HG02759 (cell line): ENCODE results near the gene FSD1L.

Experiments
- ATAC-seq: cut with Tn5 transposase; IDR thresholded peaks from one replicate; pipeline ENCODE4 v1.9.1; 2021; ENCODE audit warnings: mild to moderate bottlenecking, moderate library complexity; ENCODE audit not compliant: unreplicated experiment

The FSD1L gene

DNA sequence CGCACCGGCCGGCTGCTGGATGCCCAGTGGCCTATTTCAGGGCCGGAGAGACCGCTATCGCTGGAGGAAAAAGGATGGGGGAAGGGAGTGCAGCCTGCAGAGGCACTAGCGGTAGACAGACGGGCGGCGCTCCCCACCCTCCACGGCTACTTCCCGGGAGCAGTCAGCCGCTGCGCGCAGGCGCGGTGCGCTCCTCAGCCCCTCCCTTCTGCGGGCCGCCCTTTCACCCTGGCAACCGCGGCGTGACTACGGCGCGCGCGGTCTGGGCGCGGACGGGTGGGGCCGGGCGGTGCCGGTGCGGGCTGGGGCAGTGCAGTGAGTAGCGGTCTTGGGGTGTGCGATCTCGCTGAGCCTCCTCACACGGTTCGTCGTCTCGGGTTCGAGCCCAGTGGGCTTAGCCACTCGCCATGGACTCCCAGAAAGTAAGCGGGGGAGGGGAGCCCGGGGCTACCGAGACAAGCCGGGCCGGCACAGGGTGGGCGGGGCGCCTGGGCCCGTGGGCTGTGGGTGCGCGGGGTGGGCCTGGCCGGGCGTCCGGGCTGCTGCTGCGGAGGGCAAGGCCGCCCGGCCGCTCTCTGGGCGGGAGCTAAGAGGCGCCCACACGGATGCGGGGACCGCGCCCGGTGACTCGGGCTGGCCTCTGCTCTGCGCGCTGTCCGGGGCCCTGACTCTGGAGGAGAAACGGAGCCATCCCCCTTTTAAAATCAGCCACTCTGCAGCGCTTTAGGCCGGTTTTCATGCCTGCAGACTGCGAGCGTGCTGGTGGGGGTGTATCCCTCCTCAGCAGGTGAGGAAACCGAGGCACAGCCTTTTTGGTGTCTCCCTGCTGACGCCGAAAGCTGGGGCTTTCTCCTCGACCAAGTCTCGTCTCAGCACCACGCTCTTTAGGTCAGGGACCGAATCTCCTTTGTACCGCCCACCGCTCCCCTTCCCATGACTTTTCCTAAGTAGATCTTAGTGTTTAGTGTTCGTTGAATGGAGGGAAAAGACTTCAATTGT is at the start of gene FSD1L:
FSD1L (plus strand) TSS at position 221 of the 999 bp plus-strand sequence; CDS start at position 408, 187 bp downstream.
- ATAC-seq, result peak; percentile 96

DNA sequence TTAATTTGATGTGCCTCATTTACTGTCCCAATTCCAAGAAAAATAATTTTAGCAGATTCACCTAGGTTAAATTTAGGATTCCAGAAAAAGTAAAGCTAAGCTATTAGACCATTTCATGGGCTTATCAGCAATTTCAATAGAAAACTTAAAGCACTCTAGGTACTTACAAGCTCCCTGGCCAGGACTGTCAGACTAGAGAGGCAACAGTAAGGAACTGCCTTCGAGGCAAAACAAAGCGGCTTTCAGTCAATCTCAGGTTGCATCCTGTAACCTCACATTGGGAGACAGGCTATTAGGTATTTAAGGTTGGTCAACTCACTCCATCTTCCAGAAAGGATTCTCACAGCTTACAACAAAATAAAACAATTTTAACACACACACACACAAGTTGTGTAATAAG is 48.7 kb upstream of the FSD1L start:
- ATAC-seq, result no peak

DNA sequence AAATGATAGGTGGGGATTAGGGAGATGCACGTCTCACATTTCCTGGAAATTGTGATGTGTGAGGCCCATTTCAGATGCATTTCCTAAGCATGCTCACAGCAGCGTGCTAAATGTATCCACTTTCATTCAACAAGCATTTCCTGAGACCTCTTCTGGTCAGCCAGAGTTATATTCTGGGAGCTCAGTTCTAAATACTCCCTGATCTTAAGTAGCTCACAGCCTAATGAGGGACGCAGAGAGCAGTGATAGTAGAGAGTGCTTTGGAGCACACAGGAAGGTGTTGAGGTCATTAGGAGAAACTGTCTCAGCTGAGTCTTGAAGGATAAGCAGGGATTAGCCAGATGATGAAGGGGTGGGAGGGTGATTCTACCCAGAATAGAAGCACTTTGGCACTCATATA is 46.2 kb upstream of the FSD1L start:
- ATAC-seq, result no peak

DNA sequence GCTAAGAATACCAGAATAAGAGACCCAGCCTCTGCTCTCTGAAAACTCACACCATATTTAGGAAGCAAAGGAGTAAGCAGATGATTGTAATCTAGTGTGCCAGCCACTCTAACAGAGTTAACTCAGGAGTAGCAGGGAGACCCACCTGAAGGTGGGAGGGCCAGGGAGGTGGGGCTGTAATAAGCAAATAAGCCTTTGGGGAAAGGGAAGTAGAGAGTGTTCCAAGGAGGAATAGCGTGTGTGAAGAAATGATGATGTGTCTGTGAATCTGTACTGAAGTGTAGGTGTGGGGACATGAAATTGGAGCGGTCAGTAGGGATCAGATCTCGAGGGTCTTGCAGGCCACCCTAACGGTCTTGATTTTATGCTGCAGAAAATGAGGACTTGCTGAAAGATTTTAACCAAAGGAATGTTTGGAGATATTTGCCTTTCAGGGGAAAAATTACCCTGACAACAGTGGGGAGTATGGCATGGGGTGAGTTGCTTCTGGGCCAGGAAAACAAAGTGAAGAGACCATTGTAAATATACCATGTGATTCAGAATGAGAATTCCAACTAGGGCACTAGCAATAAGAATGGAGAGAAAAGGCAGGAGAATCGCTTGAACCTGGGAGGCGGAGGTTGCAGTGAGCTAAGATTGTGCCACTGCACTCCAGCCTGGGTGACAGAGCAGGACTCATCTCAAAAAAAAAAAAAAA is 44.1 kb upstream of the FSD1L start:
- ATAC-seq, result no peak

DNA sequence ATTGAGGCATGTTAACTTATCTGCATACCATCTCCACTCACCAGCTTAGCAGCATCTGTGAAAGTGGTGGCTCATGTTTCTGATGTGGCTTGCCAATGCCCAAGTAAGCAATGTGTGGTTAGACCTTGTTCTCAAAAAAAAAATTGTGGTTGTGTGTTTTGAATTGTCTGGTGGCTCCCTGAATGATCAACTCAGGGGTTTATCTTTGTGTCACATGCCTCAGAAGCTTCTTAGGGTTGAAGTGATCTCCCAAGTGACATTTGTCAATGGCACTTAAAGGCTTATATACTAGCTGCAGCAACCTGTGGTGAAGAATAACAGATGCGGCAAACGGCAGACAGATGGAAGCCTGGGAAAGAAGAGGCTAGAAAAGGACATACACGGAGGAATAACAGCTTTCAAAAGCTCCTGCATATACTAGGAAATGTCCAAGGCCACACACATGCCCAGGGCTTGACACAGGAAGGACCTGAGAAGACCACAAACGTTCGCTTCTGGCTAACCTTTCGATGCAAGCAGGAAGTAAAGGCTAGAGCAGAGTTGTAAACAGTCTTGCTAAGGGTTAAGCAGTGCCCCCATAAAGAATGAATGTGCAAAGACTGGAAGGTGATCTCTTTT is 42.2 kb upstream of the FSD1L start:
- ATAC-seq, result peak; percentile 95

DNA sequence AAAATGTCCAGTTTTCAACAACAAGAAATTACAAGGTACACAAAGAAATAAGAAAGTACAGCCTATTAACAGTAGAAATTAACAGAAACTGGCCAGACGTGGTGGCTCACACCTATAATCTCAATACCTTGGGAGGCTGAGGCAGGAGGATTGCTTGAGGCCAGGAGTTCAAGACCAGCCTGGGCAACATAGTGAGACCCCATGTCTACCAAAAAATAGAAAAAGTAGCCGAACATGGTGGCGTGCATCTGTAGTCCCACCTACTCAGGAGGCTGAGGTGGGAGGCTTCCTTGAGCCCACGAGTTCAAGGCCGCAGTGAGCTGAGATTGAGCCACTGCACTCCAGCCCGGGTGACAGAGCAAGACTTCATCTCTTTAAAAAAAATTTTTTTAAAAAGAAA is 41.5 kb upstream of the FSD1L start:
- no peak for ATAC-seq

DNA sequence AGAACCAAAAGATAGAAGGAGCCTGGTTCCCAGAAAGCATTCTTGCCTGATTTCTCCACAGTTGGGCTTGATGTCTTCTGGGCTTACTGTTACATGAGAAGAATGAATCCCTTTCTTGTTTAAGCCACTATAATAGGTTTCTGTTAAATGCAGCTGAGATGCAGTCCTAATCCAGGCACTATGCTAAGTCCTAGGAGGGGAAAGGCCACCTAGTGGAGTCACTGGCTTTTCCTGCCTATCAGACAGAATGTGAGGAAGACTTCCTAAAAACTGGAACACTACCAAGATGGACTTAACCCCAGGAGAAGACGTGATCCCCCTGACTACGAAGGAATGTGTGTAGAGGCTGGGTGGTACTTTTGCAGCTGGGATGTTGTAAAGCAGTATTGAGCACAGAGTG is 34.3 kb upstream of the FSD1L start:
- no peak for ATAC-seq

DNA sequence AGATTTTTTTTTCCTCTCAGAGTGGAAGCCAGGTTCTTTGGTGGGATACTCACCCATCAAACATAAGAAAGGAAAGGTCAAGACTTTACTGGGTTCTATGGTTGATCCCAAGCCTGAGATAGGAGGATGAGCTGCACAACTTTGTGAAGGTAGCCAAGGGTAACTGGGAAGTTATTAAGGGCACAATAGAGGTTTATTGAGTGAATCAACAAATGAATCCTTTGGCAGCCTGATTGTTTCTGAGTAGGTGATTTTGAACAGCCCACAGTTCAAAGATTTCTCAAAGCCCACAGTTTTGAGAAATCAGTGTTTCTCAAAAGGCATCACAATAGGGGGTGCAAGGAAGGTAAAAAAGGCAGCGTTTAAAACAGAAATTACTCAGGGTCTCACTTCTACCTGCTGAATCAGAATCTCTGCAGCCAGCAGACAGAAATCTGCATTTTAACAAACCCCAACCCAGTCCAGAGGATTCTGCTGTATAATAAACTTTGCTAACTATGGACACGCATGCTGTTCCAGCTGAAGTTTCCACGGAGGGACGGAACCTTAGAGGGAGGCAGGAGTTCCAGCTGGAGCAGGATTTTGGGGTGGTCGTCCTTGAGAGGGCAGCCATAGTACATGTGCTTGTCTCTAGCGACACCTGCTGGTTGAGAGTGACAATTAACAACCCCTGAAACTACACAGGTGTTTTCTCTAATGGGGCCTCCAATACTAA is 32.7 kb upstream of the FSD1L start:
- ATAC-seq, result peak; percentile 69

DNA sequence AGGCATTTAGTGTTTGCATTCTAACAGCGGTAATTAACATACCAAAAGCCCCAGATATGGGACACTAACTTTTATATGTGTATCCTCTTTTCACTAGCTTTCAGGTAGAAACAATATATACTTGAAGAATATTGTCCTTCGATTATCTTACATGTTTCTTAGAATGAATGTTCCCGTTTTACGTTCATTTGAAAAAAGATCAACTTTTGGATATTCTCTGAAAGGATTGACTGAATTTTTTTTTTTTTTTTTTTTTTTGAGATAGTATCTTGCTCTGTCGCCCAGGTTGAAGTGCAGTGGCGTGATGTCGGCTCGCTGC is 32.2 kb upstream of the FSD1L start:
- no peak for ATAC-seq

DNA sequence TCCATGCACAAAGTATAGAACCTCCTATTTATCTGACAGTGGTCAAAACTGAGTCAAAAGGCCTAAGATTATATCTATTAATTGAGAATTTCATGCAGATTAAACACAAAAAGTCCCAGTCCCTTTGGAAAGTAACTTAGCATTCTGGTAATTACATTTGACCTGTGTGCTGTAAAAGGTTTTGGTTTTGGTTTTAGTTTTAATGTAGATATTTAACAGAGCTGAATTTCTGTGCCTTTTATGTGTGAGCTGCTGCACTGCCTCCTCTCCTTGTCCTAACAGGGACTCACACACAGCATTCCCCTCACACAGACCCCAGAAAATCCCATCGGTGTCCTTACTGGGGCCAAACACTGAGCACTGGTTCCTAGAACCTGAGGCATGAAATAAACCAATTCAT is 31.0 kb upstream of the FSD1L start:
- peak; percentile 68 for ATAC-seq

DNA sequence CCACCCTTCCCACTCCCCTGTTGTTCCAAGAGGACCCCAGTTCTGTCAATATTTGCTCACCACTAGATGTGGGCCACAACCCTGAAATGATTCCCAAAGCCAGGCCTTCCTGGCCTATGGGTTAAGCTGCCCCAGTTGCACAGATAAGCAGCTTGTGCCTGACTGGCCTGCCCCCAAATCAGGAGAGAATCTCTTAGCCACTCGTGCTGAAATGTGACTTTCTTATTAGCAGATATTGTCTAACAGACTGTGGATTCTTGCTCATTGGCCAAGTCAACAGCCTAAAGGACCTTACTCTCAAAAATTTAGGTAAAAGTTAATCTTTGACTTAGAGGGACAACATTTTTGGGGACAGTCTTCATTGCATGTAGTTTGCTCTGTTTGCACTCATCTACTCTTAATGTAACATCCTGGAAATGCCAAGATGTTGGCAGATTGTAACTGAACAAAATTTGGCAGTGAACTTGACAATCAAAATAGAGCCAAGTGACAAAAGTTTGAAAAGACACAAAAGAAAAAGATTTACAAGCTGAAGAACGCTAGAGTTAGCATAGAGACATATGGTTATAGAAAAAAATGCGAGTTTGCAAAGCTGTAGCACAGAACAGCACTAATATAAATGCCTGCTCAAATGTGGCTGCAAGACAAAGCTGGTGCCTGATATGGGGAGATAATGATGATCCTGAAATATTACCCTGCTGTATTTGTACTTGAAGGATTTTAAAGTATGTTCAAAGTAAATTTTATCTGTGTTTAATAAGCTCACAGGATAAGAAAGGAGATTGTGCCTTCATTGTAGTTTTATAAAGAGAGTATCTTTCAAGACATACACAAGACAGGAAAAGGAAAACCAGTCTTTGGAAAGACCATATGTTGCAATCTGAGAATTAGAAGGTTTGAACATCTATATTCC is 29.0 kb upstream of the FSD1L start:
- no peak for ATAC-seq

DNA sequence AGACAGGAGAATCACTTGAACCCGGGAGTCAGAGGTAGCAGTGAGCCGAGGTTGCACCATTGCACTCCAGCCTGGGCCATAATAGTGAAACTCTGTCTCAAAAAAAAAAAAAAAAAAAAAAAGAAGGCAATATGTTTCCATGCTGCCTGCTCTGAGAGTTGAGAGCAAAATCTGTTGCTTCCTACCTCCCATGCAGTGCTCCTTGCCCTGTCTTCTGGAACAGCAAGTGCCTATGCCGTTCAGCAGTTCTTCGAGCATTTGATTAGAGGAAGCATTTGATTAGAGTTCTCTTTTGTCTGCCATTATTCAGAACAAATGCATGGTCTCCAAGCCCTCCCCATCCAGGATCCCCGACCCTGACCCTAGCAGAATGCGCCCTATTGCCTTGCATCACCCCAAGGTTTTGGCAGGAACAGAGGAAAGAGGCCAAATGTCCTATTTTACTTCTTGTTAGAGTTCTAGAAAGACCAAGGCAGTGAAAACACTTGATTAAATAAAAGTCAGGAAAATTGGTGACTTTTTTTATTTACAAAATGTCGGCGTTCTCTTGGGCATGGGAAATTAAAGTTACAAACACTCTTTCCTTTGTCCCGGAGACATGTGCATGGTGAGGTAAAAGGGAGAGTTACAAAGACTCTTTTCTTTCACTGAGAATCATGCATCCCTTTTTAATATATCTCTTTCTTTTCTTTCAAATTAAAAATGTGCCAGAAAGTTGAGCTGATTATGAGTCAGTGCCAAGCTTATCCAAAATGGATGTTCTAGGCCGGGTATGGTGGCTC is 27.8 kb upstream of the FSD1L start:
- no peak for ATAC-seq

DNA sequence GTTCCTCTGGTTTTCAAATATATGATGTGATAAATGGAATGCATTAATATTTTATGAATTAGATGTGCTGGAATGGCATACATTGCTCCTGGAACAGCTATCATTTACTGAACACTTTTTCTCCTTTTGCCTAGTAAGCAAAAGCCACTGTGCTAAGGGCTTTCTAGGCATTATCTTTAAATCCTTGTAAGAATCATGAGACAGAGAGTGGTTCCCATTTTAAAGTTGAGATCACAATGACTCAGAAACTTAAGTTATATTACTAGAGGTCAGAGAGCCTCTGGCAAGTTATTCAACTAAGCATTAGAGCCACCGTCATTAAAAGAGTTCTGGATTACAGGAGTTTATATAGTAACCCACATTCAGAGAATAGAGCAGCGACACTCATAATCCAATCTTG is 26.7 kb upstream of the FSD1L start:
- ATAC-seq, result no peak

DNA sequence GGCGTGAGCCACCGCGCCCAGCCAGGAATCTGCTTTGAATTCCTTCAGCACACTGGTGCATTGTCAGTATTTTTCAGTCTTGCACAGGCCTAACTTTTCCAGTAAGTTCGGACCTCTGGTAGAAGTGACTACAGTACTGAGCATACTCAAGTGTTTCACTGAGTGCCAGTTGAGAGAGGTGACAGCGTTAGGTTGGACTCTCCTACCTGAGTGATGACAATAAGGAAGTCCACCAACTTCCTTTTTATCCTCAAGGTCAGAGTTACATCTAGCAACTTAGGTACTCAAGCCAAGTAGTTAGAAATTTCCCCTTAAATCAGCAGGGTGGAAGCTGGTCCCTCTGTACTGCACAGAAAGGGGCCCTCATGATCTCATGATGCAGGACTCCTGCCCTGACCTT is 26.0 kb upstream of the FSD1L start:
- ATAC-seq, result no peak

DNA sequence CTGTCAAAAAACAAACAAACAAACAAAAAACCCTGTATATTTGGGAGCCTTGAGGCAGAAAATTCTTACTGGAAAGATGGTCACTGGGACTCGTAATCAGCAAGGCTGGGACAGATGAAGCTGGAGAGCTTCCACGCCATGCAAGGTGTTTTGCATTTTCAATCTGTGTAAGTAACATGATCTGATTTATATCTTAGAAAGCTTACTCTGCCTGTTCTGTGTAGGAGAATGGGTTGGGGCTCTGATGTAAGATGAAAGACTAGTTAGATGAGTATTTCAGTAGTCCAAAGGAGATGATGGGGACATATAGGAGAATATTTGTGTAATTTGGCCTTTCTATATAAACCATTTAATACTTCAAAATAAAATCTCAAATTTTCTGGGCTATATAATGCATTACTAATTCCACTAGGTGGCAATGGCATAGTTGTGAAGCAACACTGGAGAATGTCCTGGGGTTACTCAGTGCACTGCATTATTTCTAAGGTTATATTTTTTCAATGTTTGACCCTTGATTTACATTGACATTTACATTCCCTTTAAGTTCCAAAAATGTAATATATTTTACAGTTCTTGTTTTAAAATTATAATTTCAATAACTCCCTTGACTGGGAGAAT is 21.9 kb upstream of the FSD1L start:
- ATAC-seq, result peak; percentile 63

DNA sequence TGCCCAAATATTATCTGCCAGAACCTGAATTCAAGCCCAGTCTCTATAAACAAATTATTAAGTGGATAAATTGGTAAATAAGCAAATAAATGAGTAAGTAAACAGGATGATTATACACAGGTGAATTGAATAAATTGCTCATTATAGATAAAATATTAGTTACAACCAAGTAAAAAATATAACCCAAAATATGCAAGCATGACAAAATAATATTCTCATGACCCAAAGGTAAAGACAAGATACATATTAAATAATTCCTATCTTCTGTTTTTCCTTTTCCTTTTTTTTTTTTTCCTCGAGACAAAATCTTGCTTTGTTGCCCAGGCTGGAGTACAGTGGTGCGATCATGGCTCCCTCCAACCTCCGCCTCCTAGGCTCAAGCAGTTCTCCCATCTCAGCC is 21.2 kb upstream of the FSD1L start:
- ATAC-seq, result no peak

DNA sequence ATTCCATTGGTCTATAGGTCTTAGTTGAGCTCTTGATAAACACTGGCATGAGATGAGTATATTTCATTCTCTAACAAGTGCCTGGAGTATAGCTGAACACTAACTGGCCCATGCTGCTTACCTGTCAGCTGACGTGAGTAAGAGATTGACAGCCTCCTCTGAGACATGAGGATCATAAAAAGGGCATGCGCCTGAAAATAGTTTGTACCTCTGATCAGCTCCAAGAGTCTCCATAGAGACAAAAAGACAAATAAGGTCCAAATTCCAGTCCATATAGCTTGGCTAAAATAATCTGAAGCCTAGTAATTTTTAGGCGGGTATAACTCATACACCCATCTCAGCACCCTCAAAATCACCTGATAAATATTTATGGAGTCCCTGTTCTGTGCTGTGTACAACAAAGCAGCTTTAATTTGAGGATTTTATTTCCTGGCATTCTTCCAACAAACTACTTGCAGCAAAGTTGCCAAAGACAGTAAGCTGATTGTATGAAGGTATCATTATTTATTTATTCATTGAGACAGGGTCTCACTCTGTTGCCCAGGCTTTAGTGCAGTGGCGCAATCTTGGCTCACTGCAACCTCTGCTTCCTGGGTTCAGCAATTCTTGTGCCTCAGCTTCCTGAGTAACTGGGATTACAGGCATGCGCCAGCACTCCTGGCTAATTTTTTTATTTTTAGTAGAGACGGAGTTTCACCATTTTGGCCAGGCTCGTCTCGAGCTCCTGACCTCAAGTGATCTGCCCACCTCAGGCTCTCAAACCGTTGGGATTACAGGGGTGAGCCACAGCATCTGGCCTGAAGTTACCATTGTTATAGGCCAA is 16.2 kb upstream of the FSD1L start:
- no peak for ATAC-seq

DNA sequence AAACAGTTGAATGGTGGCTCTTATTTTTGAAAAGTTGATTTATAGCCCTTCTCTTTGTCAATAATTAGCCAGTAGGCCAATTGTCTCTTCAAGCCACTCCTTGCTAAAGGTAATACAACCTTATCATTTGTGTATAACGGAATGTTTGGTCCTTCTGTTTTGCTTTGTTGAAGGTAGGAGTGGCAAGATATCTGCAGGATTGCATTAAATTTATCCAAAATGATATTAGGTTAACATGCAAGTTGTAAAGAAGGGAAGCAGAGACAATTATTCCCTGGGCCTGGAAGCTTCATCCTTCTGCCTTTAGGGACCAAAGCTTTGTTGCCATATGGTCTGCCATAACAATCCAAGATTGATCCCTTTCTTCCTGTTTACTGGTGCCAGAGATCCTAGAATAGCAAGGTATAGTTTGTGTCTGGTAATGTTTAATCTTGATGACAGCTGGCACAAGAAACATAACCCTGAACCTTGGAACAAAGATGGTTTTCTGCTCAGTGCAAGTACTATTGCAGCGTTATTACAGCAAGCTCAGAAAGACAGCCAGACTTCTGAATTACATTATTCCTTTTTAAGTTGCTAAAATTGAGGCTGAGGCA is 15.5 kb upstream of the FSD1L start:
- ATAC-seq, result no peak
